Keratinocyte (primary cell): ENCODE results near the gene DOCK3. TPM values are rescaled to one million over a fixed set of nuclear protein-coding genes. Genes with fewer than 3 reads are reported as not detected.
"Not testable (repeated sequence)": the region's sequence is repeated elsewhere in the genome, so short reads cannot be mapped to it uniquely, and the experiment has no call there.

Source experiments
- DNase-seq: peaks from one replicate; pipeline ENCODE4 v3.0.0-alpha.2; 2011; ENCODE audit warnings: low read depth, missing footprints, low spot score
- FAIRE-seq: peaks from 2 replicates; lab custom pipeline; 2011; peaks lifted over from hg19 to GRCh38; lab: Jason Lieb, UNC
- H2AFZ ChIP-seq: 2 replicates; pipeline ENCODE4 v1.6.0; 2012; ENCODE audit warnings: low read length, control low read depth, inconsistent platforms; ENCODE audit not compliant: control insufficient read depth
- H3K27ac ChIP-seq: 2 replicates; pipeline ENCODE4 v1.5.1; 2011; ENCODE audit warnings: low read length; ENCODE audit not compliant: control insufficient read depth, insufficient read depth
- H3K27me3 ChIP-seq: 3 replicates; pipeline ENCODE4 v1.6.0; 2011; ENCODE audit warnings: low read length; ENCODE audit not compliant: control insufficient read depth, insufficient read depth; ENCODE audit errors: extremely low read depth
- H3K36me3 ChIP-seq, 2 experiments: 2 replicates in 1 of 2; 3 replicates in 1 of 2; pipeline ENCODE4 v1.5.1; 2011; ENCODE audit warnings: low read length in 2 of 2, mild to moderate bottlenecking in 1 of 2; ENCODE audit not compliant: control insufficient read depth in 2 of 2, insufficient read depth in 2 of 2; ENCODE audit errors: extremely low read depth in 1 of 2
- H3K4me1 ChIP-seq: 3 replicates; pipeline ENCODE4 v1.5.1; 2011; ENCODE audit warnings: low read length; ENCODE audit not compliant: control insufficient read depth, insufficient read depth; ENCODE audit errors: extremely low read depth
- H3K4me2 ChIP-seq: 3 replicates; pipeline ENCODE4 v1.6.0; 2011; ENCODE audit warnings: low read depth, low read length; ENCODE audit not compliant: control insufficient read depth, insufficient read depth; ENCODE audit errors: extremely low read depth
- H3K4me3 ChIP-seq, 3 experiments: fragments of 200-600 bp in 1 of 3; sonication (generic) in 1 of 3; 2 replicates in 2 of 3; 3 replicates in 1 of 3; pipeline ENCODE4 v1.5.1; 2011 to 2016; ENCODE audit warnings: low read length in 3 of 3, mild to moderate bottlenecking in 3 of 3, control low read depth in 2 of 3, inconsistent platforms in 1 of 3, low read depth in 1 of 3, mixed read lengths in 1 of 3, mixed run types in 1 of 3, moderate library complexity in 1 of 3; ENCODE audit not compliant: control insufficient read depth in 2 of 3, insufficient read depth in 2 of 3; ENCODE audit errors: extremely low read depth in 1 of 3
- H3K79me2 ChIP-seq: 2 replicates; pipeline ENCODE4 v1.6.0; 2012; ENCODE audit warnings: low read length; ENCODE audit not compliant: control insufficient read depth, insufficient read depth
- H3K9ac ChIP-seq: 3 replicates; pipeline ENCODE4 v1.6.0; 2011; ENCODE audit warnings: low read length; ENCODE audit not compliant: control insufficient read depth, insufficient read depth; ENCODE audit errors: extremely low read depth
- H3K9me1 ChIP-seq: 3 replicates; pipeline ENCODE4 v1.6.0; 2011; ENCODE audit warnings: low read length; ENCODE audit not compliant: control insufficient read depth, insufficient read depth; ENCODE audit errors: extremely low read depth
- H3K9me3 ChIP-seq: 2 replicates; pipeline ENCODE4 v1.5.1; 2012; ENCODE audit warnings: low read depth, low read length; ENCODE audit not compliant: control insufficient read depth
- H4K20me1 ChIP-seq: 3 replicates; pipeline ENCODE4 v1.6.0; 2011; ENCODE audit warnings: low read length; ENCODE audit not compliant: control insufficient read depth, insufficient read depth; ENCODE audit errors: extremely low read depth
- EZH2 ChIP-seq: IDR thresholded peaks from one replicate; pipeline ENCODE4 v1.6.1; 2012; ENCODE audit warnings: inconsistent platforms, mild to moderate bottlenecking, low read length, moderate library complexity
- dilution Hi-C: fragments of 300-500 bp; cut with MboI; formaldehyde crosslinking; loops from one replicate; pipeline ENCODE4 v1.7.0; 2020; ENCODE audit warnings: low sequenced_read_pairs; ENCODE audit not compliant: extremely low pct_ligation_motif_present
- polyA plus RNA-seq, 5 experiments: library from polyadenylated mRNA; depleted of rRNA in 3 of 5; stranded (reverse) in 3 of 5; stranded (forward) in 1 of 5; unstranded in 1 of 5; fragments of >200 nt; gene quantifications; 1 replicate in 1 of 5; 2 replicates in 3 of 5; 3 replicates in 1 of 5; pipeline versions ENCODE4 v1.2.1 to v1.2.3, GENCODE V29; 2011 to 2012; ENCODE audit warnings: missing spikeins in 2 of 5, low read depth in 1 of 5, low replicate concordance in 1 of 5
- TF ChIP-seq, protein P1 (sequence below), 3 experiments: IDR thresholded peaks in 1 of 3; conservative IDR thresholded peaks in 1 of 3; optimal IDR thresholded peaks in 1 of 3; 2 replicates in 2 of 3; 3 replicates in 1 of 3; pipeline versions ENCODE3 to v1.5.1; 2011; ENCODE audit warnings: low read length in 3 of 3, mild to moderate bottlenecking in 3 of 3, moderate library complexity in 2 of 3, control low read depth in 1 of 3, inconsistent platforms in 1 of 3; ENCODE audit not compliant: insufficient read depth in 2 of 3; ENCODE audit errors: extremely low read depth in 1 of 3

The DOCK3 gene
- polyA plus RNA-seq, 1 donor (not counting 4 experiments of a cell fraction or from before 2014, with no cell fraction given), result 0.10 TPM

DNA sequence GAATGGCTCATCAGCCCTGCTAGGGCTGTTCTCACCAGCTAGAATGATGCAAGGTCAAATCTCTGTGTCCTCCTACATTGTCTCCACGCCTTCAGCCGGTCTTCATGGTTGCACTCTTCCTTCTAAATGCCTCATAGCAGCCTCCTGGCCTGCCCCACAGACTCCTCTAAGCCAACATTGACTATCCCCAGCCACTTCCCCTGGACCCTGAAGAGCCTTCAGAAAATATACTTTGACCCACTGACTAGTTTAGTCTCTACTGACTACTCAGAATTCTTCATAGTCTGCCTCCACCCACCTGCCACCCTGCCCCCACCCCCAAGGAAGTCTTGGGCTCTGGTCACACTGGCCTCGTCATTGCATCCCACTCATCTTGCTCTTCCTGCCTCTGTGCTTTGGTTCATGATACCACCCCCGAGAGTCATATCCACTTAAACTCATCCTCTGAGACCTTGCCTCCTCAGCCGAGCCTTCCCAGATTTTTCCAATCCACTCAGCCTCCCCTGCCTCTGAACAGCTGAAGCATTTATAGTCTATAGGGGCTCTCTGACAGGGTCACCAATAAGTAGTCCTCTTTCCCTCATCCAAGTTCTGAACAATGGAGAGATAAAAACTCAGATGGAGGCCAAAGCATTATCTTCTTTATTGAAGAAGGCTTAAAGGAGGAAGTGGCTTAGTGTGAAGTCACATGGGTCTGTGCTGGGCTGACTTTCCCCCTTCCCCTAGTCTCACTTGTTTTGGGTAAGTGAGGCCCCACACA is 9.5 kb upstream of the DOCK3 start:
- DNase-seq, result no peak
- H3K4me2 ChIP-seq, result no peak overlapping the region
- dilution Hi-C loops, result no loop called here

DNA sequence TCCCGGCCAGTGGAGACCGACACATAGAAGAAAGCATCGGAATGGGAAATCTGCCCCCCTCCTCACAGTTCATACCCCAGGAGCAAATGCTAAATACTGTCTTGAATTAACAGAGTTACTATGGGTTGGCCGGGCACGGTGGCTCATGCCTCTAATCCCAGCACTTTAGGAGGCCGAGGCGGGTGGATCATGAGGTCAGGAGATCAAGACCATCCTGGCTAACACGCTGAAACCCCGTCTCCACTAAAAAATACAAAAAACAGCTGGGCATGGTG is 8.9 kb upstream of the DOCK3 start:
- DNase-seq, H3K9ac ChIP-seq, H3K79me2 ChIP-seq, H3K4me1 ChIP-seq, H3K4me3 ChIP-seq, H3K9me1 ChIP-seq, H4K20me1 ChIP-seq, H3K27ac ChIP-seq, H3K4me2 ChIP-seq, H3K36me3 ChIP-seq, FAIRE-seq, dilution Hi-C loops, H3K9me3 ChIP-seq, H2AFZ ChIP-seq: not testable (repeated sequence)
- peaks cover 19% of the 10 kb centered on the region for H3K27me3 ChIP-seq

More for the DNA sequence above, 9.5 kb upstream of the DOCK3 start:
- no peaks in the 10 kb centered on the region for H3K79me2 ChIP-seq
- H2AFZ ChIP-seq, result no peak overlapping the region
- TF ChIP-seq, protein P1, sequence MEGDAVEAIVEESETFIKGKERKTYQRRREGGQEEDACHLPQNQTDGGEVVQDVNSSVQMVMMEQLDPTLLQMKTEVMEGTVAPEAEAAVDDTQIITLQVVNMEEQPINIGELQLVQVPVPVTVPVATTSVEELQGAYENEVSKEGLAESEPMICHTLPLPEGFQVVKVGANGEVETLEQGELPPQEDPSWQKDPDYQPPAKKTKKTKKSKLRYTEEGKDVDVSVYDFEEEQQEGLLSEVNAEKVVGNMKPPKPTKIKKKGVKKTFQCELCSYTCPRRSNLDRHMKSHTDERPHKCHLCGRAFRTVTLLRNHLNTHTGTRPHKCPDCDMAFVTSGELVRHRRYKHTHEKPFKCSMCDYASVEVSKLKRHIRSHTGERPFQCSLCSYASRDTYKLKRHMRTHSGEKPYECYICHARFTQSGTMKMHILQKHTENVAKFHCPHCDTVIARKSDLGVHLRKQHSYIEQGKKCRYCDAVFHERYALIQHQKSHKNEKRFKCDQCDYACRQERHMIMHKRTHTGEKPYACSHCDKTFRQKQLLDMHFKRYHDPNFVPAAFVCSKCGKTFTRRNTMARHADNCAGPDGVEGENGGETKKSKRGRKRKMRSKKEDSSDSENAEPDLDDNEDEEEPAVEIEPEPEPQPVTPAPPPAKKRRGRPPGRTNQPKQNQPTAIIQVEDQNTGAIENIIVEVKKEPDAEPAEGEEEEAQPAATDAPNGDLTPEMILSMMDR (optimal IDR thresholded peaks at IDR 0.05 in 1 of 3, IDR thresholded peaks at IDR 0.05 in 1 of 3, conservative IDR thresholded peaks at IDR 0.05 in 1 of 3; ENCODE audit: extremely low read depth in 1 of 3, insufficient read depth in 2 of 3, low read length in 3 of 3), result no peak
- no peak for TF ChIP-seq EZH2
- H3K9me1 ChIP-seq, result no peaks in the 10 kb centered on the region
- no peak overlapping the region for H3K9ac ChIP-seq
- no peak overlapping the region for H3K4me3 ChIP-seq
- H3K27me3 ChIP-seq, result peaks cover 16% of the 10 kb centered on the region
- H4K20me1 ChIP-seq, result no peaks in the 10 kb centered on the region
- peaks cover 7% of the 10 kb centered on the region for H3K4me1 ChIP-seq
- FAIRE-seq, result no peak
- no peak overlapping the region for H3K27ac ChIP-seq
- H3K9me3 ChIP-seq, result no peaks in the 10 kb centered on the region
- H3K36me3 ChIP-seq, result no peaks in the 10 kb centered on the region

DNA sequence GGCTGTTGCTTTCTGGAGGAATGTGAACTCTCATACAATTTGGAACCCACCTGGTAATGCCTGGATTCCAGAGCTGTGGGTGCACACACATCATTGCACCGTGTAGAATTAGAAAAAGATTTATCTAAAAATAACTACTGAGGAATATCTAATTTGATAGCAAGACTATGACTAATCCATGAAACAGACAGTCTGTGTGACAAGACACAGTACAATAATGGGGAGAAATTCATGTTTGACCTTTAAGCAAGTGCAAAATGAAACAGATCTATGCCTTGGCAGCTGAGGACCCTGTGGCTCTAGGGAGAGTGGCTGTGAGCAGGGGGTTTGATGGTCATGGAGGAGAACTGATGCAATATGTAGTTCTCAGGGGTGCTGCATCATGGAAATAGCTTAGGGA is 7.9 kb upstream of the DOCK3 start:
- H3K9me1 ChIP-seq, result no peaks in the 10 kb centered on the region
- no peak overlapping the region for H3K27ac ChIP-seq
- H3K79me2 ChIP-seq, result no peaks in the 10 kb centered on the region
- H2AFZ ChIP-seq, result no peak overlapping the region
- peaks cover 7% of the 10 kb centered on the region for H3K4me1 ChIP-seq
- FAIRE-seq (no peak), DNase-seq (no peak)
- H3K4me2 ChIP-seq, result no peak overlapping the region
- H3K4me3 ChIP-seq, result no peak overlapping the region
- H3K36me3 ChIP-seq, result no peaks in the 10 kb centered on the region
- H4K20me1 ChIP-seq, result no peaks in the 10 kb centered on the region
- no peaks in the 10 kb centered on the region for H3K9me3 ChIP-seq
- H3K27me3 ChIP-seq, result peaks cover 19% of the 10 kb centered on the region
- no peak for TF ChIP-seq EZH2
- TF ChIP-seq, protein P1 (optimal IDR thresholded peaks at IDR 0.05 in 1 of 3, IDR thresholded peaks at IDR 0.05 in 1 of 3, conservative IDR thresholded peaks at IDR 0.05 in 1 of 3; ENCODE audit: extremely low read depth in 1 of 3, insufficient read depth in 2 of 3, low read length in 3 of 3), result no peak
- dilution Hi-C loops, result no loop called here
- H3K9ac ChIP-seq, result no peak overlapping the region
